Hematopoietic multipotent progenitor cell treated with erythropoietin and hydrocortisone succinate and interleukin-3 and kit ligand, for 4 days (in vitro differentiated cells): ENCODE data around the gene NXPH3.
A peak's percentile ranks its signal among the peaks of the same experiment; 100 is the strongest.

Experiments
- DNase-seq: peaks from one replicate; pipeline ENCODE4 v3.0.0-alpha.2; 2015

The NXPH3 gene

DNA sequence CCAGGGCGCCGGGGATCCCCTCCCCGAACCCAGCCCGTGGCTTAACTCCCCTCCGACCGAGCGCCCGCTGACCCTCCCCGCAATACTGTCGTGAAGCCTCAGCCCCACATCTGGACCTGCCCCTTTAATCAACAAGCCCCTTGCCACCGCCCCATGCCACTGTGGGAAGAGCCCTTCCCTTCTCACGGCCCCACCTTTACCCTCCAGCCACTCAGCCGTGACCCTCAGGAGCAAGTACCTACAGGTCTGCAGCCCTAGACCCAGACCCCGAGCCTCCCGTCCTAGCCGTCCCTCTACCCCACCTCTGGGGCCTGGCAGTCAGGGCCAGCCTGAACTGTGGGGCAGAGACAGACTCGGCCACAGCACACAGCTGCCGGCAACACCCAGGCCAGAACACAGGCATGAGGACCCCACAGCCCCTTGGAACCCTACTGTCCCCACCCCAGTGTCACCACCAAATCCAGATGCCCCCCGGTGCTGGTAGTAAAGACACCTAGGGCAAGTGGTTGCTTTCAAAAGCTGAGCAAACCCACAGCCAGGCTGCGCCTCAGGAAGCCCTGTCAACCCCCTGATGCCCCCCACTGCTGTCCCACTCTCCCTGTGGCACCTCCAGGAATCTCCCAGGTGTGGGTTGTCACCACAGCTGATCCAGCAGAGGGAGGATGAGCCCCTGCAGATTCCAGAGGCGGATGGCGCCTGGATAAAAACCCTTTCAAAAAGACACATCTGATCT, 1.4 kb downstream of the NXPH3 start:
- DNase-seq = no peak

DNA sequence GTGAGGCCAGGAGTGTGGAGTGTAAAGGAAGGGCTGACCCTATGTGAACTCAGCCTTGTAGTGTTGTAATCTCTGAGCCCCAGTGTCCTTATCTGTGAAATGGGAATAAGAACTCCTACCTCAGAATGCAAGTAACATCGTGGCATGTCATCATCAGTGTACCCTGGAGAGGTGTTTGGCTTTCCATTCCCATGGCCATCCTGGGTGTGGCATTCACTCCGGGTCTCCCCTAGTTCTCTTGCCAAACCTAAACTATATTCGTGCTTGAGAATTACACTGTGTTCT, 1.9 kb downstream of the NXPH3 start:
- peak; percentile 55 for DNase-seq

DNA sequence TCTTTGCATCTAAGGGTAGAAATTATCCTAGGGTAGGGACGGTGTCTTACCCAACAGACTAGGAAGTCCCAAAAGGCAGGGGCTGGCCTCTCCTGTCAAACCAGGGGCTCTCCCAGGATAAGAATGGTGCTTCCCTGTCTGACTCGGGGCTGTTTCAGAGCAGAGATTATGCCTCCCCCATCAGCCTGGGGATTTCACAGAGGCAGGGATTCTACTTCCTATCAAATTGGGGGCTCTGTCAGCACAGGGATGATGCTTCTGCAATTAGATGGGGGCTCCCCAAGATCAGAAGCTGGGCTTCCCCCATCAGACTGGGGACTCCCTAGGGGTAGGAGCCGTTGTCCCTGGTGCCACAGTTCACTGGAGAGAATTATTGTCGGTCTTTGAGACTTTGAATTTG, 2.3 kb downstream of the NXPH3 start:
- DNase-seq = no peak

DNA sequence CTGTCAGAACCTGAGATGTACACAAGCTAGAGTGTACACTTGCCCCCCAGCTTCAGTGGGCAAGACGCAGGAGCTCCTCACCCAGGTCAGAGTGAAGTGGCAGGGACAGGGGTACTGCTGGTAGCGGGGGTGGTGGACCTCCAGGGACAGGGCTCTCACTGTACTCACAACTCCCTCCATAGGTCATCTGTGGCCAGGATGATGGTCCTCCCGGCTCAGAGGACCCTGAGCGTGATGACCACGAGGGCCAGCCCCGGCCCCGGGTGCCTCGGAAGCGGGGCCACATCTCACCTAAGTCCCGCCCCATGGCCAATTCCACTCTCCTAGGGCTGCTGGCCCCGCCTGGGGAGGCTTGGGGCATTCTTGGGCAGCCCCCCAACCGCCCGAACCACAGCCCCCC, 2.7 kb downstream of the NXPH3 start:
- DNase-seq = no peak

DNA sequence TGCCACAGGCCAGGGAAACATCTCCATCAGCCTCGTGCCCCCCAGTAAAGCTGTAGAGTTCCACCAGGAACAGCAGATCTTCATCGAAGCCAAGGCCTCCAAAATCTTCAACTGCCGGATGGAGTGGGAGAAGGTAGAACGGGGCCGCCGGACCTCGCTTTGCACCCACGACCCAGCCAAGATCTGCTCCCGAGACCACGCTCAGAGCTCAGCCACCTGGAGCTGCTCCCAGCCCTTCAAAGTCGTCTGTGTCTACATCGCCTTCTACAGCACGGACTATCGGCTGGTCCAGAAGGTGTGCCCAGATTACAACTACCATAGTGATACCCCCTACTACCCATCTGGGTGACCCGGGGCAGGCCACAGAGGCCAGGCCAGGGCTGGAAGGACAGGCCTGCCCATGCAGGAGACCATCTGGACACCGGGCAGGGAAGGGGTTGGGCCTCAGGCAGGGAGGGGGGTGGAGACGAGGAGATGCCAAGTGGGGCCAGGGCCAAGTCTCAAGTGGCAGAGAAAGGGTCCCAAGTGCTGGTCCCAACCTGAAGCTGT, 3.4 kb downstream of the NXPH3 start:
- DNase-seq = no peak

DNA sequence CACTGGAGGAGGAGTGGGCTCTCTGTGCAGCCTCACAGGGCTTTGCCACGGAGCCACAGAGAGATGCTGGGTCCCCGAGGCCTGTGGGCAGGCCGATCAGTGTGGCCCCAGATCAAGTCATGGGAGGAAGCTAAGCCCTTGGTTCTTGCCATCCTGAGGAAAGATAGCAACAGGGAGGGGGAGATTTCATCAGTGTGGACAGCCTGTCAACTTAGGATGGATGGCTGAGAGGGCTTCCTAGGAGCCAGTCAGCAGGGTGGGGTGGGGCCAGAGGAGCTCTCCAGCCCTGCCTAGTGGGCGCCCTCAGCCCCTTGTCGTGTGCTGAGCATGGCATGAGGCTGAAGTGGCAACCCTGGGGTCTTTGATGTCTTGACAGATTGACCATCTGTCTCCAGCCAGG, 3.9 kb downstream of the NXPH3 start:
- peak; percentile 25 for DNase-seq

DNA sequence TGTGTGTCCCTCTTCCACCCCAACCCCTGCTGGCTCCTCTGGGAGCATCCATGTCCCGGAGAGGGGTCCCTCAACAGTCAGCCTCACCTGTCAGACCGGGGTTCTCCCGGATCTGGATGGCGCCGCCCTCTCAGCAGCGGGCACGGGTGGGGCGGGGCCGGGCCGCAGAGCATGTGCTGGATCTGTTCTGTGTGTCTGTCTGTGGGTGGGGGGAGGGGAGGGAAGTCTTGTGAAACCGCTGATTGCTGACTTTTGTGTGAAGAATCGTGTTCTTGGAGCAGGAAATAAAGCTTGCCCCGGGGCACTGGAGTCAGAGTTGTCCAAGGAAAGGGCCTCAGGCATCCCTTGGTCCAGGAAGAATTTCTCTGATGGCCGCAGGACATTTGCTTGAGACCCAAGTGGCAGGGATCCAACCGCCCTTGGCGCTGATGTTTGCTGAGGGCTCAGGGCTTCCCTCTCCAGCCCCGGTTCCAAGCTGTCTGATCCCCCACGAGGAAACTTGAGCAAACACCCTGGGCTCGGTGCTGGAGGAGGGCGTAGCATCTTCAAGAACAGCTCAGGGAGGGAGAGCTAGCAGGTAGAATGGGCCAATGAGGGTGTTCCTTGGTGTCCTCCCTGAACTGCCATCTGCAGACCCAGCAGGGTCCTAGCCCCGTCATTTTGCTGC, 4.5 kb downstream of the NXPH3 start:
- DNase-seq = no peak

DNA sequence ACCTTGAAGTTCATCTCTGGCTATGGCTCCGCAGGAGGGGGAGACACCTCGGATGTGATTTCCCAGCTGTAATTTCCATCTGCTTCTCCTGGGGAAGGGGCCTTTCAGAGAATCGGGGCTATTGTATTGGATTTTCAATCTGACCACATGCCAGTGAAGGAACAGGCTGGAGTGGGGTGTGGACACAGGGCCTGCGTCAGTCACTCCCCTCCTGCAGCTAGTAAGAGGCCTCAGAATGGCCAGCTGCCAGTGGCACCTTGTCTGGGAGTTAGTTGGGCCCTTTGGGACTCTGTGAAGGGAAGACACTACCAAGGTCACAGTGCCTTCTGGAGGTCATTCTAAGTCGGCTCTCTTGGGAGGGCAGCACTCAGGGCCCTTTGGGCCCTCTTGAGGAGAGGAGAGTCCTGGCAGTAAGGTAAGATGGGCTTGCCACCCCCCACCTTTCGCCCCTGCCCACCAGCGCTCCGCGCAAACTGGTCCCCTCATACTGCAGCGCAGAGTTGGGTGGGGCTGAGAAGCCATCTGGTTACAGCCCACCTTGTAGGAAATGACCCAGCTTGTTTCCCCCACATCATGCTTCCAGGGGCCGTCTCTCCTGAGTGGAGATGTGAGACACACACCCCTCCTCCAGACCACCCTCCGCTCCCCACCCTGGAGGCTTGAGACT, 5.4 kb downstream of the NXPH3 start:
- no peak for DNase-seq

DNA sequence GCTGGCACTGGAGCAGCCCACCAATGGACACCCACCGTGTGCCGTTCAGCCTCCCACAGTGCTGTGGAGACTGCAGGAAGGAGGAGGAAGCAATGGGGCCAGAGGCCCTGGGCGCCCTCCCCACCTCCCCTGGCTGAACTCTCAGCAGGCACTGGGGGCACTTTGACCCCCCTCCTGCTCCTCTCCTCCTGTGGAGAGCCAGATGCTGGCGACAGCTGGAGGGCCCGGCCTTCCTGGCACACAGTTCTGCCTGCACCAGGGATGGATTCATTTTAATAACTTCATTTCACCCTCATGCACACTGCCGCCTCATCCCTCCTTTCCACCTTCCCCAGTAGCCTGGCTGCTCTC, 6.0 kb downstream of the NXPH3 start:
- DNase-seq = no peak

DNA sequence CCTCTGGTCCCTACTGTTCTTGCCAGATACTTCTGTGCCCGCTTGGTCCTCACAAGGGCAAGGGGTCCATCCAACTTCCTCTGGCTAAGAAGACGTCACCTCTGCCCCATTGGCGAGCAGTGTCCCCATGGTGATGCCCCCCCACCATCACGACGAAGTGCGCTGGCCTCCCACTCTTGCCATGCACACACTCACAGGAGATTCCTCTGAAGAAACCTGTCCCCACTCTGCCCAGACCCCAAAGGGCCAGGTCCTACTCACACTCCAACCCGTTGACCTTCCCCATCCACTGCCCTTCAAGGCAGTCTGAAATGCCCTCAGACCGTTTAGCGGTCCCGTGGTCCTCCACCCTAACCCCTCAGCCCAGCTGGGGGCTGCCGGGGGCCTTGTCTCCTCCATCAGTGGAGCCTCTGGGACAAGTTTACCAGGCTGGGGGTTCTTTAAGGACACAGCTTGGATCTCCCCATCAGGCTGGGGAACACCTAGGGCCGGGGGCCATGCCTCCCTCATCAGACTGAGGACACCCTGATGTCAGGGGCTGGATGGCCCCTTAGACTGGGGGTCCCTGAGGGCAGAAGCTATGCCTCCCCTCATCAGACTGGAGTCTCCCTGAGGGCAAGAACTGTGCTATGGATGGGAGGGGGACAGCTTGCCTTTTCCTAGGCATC, 6.5 kb downstream of the NXPH3 start:
- DNase-seq = no peak

DNA sequence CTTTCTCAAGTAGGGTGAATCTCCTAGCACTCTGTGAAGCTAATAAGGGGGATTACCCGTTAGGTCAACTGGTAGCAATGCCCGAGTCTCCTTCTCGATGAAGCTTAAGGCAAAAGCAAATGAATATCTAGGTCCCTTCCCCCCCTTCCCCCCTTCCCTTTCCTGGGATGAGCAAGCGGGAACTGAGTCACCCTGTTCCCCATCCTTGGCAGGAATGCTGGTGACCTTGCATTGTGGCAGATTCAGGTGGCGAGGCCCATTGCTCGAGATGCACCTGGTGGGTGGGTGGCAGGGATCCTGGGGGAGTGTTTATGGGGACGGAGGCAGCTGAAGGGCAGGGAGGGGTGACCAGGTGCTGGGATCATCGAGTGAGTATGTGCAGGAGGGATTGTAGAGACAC, 7.1 kb downstream of the NXPH3 start:
- no peak for DNase-seq

DNA sequence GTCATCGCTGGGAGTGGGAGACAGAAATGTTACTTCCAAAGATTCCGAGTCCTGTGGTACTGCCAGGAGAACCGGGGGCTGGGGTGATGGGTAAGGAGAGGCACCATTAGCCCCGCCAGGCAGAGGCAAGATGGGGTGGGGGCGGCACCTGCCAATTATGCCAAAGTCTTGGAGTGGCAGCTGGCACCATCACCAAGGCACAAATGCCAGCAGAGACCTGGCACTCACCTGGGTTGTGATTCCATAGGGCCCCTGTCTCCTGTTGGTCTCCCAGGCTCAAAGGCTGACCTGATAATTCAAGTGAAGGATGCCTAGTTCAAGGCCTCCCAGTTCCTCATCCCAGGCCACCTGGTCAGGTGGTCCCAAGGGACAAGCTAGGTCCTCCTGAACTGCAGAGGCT, 7.6 kb downstream of the NXPH3 start:
- no peak for DNase-seq

DNA sequence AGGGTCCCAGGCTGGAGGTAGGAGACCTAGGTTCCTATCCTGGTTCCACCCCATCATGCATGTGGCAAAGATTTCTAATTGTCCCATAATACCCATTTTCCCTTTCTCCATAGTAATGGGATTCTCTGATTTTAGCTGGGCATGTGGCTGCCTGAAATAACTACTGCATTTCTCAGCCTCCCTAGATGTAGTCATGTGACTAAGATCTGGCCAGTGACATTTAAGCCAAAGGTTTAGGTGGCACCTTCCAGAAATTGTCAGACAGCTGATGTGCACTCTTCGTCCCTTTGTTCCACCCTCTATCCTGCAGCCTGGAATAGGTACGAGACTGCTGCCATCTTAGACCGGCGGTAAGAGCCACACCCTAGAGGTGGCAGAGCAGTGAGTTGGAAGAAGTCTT, 8.2 kb downstream of the NXPH3 start:
- no peak for DNase-seq

DNA sequence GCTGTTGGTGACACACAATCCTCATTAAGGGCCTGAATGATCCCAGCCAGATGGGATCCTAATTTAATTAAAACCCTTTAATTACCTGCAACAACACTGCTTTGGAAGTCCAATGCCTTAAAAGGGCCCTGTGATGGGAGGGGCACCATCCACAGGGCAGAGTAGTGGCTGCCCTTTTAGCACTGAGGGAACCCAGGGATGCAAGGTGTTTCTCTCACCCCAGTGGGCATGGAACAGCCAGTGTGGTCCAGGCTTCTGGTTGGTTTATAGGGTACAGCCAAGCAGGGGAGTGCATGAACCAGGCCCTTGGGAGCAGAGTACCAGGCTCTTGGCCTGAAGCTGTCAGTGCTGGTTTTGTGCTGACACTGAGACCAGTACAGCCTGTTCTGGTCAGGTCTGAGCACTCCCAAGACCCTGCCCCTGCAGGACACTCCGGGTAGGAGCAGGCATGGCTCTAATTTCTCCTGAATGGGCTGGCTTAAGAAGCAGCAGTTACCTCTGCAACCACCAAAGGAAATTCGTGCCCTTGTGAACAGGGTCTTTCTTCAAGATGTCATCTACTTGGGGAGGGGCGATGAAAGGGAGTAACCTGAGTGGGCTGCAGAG, 9.9 kb downstream of the NXPH3 start:
- DNase-seq = peak; percentile 28

DNA sequence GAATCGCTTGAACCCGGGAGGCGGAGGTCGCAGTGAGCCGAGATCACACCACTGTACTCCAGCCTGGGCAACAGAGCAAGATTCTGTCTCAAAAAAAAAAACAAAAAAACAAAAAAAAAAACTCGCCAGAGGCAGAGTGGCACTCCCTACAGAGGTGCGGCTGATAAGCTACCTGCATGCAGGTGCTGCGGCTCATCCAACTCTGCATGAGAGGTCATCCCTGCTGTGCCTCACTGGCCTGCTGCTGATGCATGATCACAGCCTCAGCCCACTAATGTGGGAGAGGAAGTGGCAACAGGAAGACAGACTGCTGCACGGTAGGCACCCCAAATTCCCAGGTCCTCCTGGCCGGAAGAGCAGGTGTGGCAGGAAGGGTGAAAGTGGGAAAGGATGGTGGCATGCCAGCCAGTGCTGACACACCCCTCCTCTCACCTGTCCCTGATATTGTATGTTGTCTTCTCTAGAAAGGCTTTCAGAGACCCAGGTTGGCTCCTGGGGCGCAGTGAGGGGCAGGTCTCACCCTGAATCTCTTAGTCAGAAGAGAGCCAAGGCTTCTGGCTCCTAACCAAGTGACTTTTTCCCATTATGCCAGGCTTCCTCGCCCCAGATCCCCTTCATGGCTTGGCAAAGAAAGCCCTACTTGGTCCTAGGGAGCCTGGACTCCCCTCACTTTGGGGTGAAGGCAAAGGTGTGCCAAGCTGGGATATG, 11.8 kb downstream of the NXPH3 start:
- DNase-seq = no peak

DNA sequence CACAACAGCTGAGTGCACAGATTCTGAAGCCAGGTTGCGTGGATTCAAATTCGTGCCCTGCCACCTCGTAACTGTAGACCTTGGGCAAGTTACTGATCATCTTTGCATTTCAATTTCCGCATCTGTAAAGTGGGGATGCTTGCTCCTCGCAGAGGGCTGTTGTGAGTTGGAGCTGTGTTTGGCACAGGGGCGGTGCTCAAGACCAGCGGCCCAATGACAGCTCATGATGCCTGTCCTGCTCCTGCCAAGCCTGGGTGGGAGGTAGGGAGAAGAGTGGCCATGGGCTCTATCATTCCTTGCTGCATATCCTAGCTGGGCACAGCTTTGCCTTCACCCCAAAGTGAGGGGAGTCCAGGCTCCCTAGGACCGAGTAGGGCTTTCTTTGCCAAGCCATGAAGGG, 12.6 kb downstream of the NXPH3 start:
- DNase-seq = no peak

DNA sequence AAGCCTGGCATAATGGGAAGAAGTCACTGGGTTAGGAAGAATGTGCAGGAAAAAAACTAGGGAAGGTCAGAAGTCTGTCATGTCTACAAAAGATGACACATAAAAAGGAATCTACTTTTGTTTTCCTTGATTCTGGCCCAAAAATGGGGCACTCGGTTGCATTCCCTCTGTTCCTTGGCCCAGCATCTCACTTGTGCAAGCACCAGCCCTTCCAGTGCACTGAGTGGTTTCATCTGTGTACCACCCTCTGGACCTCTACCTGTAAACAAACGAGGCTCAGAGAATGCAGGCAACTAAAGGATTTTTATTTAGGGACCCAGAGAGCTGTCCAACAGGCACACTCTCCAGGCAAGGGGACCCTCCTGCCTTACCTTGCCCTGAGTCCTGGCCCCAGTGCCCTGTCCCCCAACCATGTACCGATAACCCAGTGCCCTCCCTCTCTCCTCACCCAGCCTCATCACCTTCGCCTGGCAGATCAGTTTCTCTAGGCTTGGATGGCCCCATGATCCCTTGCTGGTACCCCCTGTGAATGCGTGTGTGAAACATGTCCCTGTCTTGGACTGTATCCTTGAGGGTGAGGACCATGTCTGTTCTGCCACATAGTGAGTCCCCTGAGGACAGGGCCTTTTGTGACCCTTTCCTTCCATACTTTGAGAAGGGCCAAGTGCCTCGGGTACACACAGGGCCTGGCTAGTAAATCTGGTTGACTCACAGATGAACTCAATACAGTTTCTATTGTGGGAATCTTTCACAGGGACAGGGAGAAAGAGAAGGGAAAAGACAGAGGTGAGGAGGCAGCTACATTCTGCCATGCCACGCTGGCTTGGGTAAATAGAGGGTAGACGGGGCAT, 13.3 kb downstream of the NXPH3 start:
- DNase-seq = no peak

DNA sequence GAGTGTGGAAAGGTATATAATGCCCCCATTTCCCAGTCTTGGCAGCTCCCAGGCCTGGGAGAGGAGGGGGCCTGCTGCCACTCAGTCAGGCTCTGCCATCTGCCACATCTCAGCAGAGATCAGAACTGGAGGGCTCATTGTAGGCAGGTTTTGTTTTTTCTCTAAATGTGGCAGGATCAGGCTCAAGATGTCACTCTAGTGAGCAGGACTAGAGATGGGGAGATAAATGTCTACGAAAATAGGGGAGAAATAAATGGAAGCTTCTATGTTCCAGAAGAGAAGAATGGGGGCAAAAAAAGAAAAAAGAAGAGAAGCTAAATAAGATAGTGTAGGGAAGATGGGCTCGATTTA, 13.9 kb downstream of the NXPH3 start:
- DNase-seq = no peak

DNA sequence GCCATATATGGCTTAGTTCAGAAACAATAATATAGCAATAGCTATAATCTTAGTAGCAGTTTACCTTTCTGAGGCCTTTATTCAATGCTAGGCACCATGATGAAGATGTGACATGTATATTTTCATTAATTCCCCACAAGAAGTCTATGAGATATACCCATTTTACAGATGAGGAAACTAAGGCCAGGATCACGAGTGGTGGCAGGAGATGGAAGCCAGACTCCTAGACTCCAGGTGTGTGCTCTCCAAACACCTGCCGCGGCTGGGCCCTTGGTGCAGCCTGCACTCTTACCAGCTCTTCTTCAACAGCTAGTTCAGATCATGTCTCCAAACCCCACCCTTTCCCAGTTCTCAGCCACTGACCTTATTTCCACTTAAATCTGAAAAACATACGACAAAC, 15.2 kb downstream of the NXPH3 start:
- no peak for DNase-seq

DNA sequence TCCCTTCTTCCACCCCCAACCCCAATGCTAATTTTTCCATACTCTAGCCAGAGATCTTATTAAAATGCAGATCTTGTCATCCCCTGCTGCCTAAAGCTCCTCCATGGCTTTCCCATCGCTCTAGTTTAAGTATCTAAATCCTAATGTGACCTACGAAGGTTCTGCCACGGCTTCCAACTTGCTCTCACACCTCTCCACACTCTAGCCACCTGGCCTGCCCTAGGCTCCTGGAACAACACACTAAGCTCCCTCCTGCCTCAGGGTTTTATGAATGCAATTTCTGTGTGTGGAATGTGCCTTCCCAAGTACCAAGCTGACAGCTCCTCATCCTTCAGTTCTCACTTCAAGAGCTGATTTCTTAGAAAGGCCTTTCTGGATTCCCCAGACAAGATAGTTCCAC, 16.6 kb downstream of the NXPH3 start:
- DNase-seq = no peak

DNA sequence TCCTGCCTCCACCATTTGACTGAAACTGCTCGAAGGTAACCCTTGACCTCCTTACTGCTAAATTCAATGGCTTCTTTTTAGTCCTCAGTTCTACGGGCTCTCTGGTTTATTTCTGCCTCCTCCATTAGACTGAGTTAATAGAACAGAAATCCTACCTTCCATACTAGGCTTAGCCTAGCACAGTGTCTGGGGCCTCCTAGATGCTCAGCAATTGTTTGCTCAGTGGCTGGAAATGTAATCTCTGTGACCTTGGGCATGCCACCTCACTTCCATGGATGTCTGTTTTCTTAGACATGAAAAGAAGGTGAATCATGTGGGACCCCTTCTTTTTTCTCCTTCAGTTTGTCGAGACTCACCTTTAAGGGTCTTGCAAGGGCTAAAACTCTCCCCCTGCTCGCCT, 19.7 kb downstream of the NXPH3 start:
- no peak for DNase-seq

DNA sequence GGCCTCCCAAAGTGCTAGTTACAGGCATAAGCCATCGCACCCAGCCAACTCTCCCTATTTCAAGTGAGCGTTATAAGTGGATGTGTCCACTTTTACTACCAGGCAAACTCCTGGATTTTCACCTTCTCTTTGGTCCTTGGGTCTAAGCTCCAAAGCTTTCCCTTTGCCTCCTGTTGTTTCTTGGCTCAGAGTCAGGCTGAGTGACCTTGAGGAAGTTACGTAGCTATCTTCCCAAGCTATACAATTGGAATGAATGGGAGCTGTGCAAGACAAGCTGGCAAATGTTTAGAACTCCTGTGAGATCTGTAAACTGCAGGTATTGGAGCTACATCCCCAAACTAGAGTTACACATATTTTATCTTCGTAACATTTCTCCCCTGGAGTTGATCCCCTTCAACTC, 20.3 kb downstream of the NXPH3 start:
- DNase-seq = no peak
